ENCODE data around the gene LDB2. TPM values are rescaled to one million over a fixed set of nuclear protein-coding genes. Genes with fewer than 3 reads are reported as not detected.

LDB2 gene
- total and polyA plus RNA-seq, 2 experiments from 2014 or later, result 48.6 to 80.1 TPM

DNA sequence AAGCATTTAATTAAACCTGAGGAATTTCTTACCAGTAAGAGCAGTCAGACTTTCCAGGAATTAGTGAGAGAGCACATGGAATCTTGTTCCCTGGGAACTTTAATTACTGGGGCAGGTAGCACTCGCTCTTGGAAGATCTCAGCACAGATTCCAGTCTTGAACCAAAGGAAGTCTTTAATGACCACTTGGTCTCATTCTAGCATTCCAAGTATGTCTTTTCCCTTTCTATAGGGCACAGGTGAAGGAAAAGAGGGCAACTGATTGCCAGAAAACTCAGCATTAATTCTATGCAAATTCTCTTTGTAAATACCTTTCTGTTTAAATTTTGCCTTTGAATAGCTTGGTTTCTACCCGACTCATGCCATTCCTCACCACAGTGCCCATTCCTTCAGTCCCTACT lies 236.6 kb downstream of the LDB2 start (continued):
- TF ChIP-seq, protein P1, sequence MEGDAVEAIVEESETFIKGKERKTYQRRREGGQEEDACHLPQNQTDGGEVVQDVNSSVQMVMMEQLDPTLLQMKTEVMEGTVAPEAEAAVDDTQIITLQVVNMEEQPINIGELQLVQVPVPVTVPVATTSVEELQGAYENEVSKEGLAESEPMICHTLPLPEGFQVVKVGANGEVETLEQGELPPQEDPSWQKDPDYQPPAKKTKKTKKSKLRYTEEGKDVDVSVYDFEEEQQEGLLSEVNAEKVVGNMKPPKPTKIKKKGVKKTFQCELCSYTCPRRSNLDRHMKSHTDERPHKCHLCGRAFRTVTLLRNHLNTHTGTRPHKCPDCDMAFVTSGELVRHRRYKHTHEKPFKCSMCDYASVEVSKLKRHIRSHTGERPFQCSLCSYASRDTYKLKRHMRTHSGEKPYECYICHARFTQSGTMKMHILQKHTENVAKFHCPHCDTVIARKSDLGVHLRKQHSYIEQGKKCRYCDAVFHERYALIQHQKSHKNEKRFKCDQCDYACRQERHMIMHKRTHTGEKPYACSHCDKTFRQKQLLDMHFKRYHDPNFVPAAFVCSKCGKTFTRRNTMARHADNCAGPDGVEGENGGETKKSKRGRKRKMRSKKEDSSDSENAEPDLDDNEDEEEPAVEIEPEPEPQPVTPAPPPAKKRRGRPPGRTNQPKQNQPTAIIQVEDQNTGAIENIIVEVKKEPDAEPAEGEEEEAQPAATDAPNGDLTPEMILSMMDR (conservative IDR thresholded peaks at IDR 0.05; ENCODE audit: low read depth in 2 of 2), result no peak
- TF ChIP-seq, protein P2, sequence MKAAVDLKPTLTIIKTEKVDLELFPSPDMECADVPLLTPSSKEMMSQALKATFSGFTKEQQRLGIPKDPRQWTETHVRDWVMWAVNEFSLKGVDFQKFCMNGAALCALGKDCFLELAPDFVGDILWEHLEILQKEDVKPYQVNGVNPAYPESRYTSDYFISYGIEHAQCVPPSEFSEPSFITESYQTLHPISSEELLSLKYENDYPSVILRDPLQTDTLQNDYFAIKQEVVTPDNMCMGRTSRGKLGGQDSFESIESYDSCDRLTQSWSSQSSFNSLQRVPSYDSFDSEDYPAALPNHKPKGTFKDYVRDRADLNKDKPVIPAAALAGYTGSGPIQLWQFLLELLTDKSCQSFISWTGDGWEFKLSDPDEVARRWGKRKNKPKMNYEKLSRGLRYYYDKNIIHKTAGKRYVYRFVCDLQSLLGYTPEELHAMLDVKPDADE (IDR thresholded peaks at IDR 0.05), result no peak
- TF ChIP-seq NANOG (IDR thresholded peaks at IDR 0.05; ENCODE audit: borderline replicate concordance) (no peak), EZH2 (IDR thresholded peaks at IDR 0.05; ENCODE audit: low read depth, unreplicated experiment) (no peak)

DNA sequence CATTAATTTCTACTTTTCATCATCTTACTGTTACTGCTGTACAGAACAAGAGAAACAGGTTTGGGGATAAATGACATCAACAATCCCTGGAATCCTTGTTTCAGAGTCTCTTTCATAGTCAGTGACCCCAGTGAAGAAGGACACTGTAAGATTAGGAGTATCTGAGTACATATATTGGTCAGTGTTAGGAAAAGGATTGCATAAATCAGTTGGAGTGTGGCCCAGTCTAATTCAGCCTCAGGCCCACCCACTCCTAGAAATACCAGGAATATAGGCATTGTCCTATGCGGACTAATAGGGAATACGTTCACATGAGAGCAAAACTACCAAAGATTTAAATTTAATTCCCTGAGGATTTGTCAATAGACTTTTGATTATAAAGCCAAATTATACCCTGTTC lies 237.8 kb downstream of the LDB2 start:
- no peaks in the 10 kb centered on the region for H4K20me1 ChIP-seq (replicated peaks; ENCODE audit: insufficient read depth)
- no peak overlapping the region for H3K4me3 ChIP-seq
- Mint-ChIP-seq H3K27ac (no peak overlapping the region), H3K9me3 (peaks cover 7% of the 10 kb centered on the region; the same call in 2 of the 3 replicates), H3K36me3 (ENCODE audit: low read depth) (peaks cover 43% of the 10 kb centered on the region), H3K4me1 (peaks cover 13% of the 10 kb centered on the region; the same call in 2 of the 3 replicates), H3K4me3 (no peak overlapping the region), H3K27me3 (ENCODE audit: insufficient read depth, low read depth, poor library complexity) (no peaks in the 10 kb centered on the region)
- no peak for ATAC-seq
- H3K27me3 ChIP-seq (ENCODE audit: insufficient read depth), result no peaks in the 10 kb centered on the region
- 0 out of 2 replicates have a peak, but pooled peaks cover 3% of the 10 kb centered on the region for H3K36me3 ChIP-seq (ENCODE audit: insufficient read depth)
- peaks cover 4% of the 10 kb centered on the region; the same call in 1 of the 2 replicates for H3K4me1 ChIP-seq (ENCODE audit: insufficient read depth)
- H3F3A ChIP-seq (replicated peaks; ENCODE audit: low read depth), result no peaks in the 10 kb centered on the region
- H3K79me2 ChIP-seq (replicated peaks; ENCODE audit: insufficient read depth), result no peaks in the 10 kb centered on the region
- no peak overlapping the region for H3K4me2 ChIP-seq
- no peaks in the 10 kb centered on the region; the same call in 1 of the 2 replicates for H3K9me2 ChIP-seq (ENCODE audit: insufficient read depth)
- H2AFZ ChIP-seq, result no peak overlapping the region
- no peak overlapping the region for H3K27ac ChIP-seq (ENCODE audit: low read depth)
- no peak for TF ChIP-seq ZNF114 (CRISPR knock-in tag; IDR thresholded peaks at IDR 0.05)
- no peak for TF ChIP-seq EZH2 (IDR thresholded peaks at IDR 0.05; ENCODE audit: low read depth, unreplicated experiment)
- TF ChIP-seq, protein P2 (IDR thresholded peaks at IDR 0.05), result no peak
- no peak for TF ChIP-seq NANOG (IDR thresholded peaks at IDR 0.05; ENCODE audit: borderline replicate concordance)
- TF ChIP-seq, protein P3, sequence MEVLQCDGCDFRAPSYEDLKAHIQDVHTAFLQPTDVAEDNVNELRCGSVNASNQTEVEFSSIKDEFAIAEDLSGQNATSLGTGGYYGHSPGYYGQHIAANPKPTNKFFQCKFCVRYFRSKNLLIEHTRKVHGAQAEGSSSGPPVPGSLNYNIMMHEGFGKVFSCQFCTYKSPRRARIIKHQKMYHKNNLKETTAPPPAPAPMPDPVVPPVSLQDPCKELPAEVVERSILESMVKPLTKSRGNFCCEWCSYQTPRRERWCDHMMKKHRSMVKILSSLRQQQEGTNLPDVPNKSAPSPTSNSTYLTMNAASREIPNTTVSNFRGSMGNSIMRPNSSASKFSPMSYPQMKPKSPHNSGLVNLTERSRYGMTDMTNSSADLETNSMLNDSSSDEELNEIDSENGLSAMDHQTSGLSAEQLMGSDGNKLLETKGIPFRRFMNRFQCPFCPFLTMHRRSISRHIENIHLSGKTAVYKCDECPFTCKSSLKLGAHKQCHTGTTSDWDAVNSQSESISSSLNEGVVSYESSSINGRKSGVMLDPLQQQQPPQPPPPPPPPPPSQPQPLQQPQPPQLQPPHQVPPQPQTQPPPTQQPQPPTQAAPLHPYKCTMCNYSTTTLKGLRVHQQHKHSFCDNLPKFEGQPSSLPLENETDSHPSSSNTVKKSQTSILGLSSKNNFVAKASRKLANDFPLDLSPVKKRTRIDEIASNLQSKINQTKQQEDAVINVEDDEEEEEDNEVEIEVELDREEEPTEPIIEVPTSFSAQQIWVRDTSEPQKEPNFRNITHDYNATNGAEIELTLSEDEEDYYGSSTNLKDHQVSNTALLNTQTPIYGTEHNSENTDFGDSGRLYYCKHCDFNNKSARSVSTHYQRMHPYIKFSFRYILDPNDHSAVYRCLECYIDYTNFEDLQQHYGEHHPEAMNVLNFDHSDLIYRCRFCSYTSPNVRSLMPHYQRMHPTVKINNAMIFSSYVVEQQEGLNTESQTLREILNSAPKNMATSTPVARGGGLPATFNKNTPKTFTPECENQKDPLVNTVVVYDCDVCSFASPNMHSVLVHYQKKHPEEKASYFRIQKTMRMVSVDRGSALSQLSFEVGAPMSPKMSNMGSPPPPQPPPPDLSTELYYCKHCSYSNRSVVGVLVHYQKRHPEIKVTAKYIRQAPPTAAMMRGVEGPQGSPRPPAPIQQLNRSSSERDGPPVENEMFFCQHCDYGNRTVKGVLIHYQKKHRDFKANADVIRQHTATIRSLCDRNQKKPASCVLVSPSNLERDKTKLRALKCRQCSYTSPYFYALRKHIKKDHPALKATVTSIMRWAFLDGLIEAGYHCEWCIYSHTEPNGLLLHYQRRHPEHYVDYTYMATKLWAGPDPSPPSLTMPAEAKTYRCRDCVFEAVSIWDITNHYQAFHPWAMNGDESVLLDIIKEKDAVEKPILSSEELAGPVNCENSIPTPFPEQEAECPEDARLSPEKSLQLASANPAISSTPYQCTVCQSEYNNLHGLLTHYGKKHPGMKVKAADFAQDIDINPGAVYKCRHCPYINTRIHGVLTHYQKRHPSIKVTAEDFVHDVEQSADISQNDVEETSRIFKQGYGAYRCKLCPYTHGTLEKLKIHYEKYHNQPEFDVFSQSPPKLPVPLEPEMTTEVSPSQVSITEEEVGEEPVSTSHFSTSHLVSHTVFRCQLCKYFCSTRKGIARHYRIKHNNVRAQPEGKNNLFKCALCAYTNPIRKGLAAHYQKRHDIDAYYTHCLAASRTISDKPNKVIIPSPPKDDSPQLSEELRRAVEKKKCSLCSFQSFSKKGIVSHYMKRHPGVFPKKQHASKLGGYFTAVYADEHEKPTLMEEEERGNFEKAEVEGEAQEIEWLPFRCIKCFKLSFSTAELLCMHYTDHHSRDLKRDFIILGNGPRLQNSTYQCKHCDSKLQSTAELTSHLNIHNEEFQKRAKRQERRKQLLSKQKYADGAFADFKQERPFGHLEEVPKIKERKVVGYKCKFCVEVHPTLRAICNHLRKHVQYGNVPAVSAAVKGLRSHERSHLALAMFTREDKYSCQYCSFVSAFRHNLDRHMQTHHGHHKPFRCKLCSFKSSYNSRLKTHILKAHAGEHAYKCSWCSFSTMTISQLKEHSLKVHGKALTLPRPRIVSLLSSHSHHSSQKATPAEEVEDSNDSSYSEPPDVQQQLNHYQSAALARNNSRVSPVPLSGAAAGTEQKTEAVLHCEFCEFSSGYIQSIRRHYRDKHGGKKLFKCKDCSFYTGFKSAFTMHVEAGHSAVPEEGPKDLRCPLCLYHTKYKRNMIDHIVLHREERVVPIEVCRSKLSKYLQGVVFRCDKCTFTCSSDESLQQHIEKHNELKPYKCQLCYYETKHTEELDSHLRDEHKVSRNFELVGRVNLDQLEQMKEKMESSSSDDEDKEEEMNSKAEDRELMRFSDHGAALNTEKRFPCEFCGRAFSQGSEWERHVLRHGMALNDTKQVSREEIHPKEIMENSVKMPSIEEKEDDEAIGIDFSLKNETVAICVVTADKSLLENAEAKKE (CRISPR knock-in tag; IDR thresholded peaks at IDR 0.05), result no peak
- TF ChIP-seq JUNB (IDR thresholded peaks at IDR 0.05; ENCODE audit: unreplicated experiment), result no peak
- TF ChIP-seq STAT1 (IDR thresholded peaks at IDR 0.05; ENCODE audit: unreplicated experiment), result no peak
- DNase-seq (ENCODE audit: low spot score), result no peak
